Activated CD8-positive, alpha-beta memory T cell treated with anti-CD3 and anti-CD28 coated beads, Interleukin-2, amount 50 U/mL, for 1 hour (primary cell): Measurements from ENCODE around the gene RGPD3.

ENCODE experiments used
- DNase-seq: peaks from one replicate; pipeline ENCODE4 v3.0.0-alpha.2; 2020; ENCODE audit errors: extremely low read depth

The RGPD3 gene

GRCh38 chr2:106343274-106343673 is 124.9 kb downstream of the RGPD3 start:
- DNase-seq = no peak

- no peak for DNase-seq
These were observed 125.4 kb downstream of the RGPD3 start for GRCh38 chr2:106342831-106343251.

GRCh38 chr2:106341666-106342065 is 126.5 kb downstream of the RGPD3 start:
- no peak for DNase-seq
